Myocyte (in vitro differentiated cells): ENCODE results near the gene ENOX2. TPM values are rescaled to one million over a fixed set of nuclear protein-coding genes. Genes with fewer than 3 reads are reported as not detected.
"Not testable (repeated sequence)": the region's sequence is repeated elsewhere in the genome, so short reads cannot be mapped to it uniquely, and the experiment has no call there.

Experiments
- DNase-seq: peaks from one replicate; pipeline ENCODE4 v3.0.0-alpha.2; 2012; ENCODE audit warnings: low read depth
- polyA plus RNA-seq: library from polyadenylated mRNA; unstranded; fragments of >200 nt; gene quantifications from one replicate; pipeline ENCODE4 v1.2.1, GENCODE V29; 2012; ENCODE audit warnings: missing spikeins
- total RNA-seq: library from RNA; depleted of rRNA; stranded (reverse); fragments of >200 nt; gene quantifications from 2 replicates; pipeline ENCODE4 v1.2.3, GENCODE V29; 2014

ENOX2 gene, protein sequence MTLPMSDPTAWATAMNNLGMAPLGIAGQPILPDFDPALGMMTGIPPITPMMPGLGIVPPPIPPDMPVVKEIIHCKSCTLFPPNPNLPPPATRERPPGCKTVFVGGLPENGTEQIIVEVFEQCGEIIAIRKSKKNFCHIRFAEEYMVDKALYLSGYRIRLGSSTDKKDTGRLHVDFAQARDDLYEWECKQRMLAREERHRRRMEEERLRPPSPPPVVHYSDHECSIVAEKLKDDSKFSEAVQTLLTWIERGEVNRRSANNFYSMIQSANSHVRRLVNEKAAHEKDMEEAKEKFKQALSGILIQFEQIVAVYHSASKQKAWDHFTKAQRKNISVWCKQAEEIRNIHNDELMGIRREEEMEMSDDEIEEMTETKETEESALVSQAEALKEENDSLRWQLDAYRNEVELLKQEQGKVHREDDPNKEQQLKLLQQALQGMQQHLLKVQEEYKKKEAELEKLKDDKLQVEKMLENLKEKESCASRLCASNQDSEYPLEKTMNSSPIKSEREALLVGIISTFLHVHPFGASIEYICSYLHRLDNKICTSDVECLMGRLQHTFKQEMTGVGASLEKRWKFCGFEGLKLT
- 9.5 and 12.1 TPM in 2 replicates for total RNA-seq
- polyA plus RNA-seq: 5.9 TPM

DNA sequence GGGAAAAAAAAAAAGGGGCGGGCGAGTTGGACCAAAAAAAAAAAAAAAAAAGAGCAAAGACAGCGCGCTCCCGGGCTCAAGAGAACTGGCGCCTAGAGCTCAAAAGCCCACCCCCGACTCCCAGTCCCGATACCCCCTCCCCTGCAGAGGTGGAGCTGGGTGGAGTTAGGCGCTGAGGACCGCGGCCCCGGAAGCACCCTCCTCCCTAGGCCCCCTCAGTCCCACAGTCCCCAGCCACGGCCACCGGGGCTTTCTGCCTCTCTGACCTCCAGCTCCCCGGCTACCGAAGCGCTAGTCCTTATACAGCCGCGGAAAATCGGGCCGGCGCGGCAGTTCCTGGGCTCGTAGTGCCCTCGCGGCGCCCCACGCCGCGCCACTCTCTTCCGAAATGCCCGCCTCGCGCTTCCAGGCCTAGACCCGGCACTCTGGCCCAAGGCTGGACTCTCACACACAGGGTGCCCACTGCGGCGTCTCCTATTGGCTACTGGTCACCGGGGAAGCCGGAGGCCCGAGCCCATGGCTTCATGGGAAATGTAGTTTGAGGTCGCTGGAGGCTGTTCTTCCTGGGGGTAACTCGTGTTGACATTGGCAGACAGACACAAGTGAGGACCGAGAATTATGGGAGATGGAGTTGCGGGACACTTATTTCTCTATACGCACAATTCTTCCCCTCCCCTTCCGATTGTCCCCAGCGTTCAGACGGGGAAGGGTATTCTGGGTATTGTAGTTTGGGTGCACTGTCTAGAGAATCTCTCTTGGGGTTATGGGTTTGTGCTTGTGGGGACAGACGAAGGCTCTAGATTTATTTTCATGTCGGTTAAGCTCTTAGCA lies at the start of gene ENOX2:
Gene ENOX2 (minus strand): TSS at position 427 of the 831 bp plus-strand sequence. CDS start 199,993 bp downstream, outside the sequence.
- peak; percentile 97 for DNase-seq

DNA sequence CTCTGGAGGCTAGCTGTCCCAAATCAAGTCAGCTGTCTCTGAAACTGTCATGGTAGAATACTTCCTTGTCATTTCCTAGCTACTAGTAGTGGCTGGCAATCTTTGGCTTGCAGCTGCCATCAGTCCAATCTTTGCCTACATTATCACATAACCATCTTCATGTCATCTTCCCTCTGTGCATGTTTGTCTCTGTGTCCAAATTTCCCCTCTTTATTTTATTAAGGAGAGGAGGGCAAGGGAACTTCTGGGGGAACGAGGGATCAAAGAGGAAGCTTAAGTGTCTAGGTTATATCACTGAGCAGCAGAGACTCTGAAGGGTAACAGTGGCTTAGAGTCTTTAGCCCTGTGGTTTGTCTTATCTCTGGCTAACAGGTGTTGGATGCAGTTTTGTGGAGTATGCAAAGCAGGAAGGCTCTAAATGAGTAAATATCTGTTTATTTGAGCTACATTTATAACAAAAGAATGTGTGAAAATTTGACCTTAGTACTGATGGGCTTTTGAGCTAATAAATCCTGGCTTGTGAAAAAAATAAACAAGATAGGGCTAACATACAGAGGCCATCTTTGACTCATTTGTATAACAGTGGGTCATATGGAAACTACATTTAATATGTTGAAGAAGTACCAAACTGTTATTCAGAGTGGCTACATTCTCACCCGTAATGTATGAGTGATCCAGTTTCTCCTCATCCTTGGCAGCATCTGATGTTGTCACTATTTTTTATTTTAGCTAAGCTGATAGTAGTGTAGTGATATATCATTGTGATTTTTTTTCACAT lies 49.4 kb upstream of the ENOX2 start:
- no peak for DNase-seq

DNA sequence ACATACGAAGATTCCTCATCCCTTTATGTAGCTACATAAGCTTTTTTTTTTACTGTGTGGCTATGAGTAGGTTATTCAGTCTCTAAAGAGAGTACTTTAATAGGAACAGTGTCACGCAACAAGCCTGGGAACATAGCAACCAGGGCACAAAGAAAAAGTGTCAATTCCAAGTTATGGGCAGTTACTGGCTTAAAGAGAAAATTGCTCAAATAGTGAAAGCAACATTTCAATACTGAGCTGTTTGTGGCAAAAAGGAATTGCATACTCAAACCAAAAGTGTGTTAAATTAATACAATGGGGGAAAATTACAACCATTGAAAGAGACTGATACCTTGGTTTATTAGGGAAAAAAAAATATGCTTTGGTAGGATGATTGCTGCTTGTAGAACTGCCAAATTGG lies 41.2 kb upstream of the ENOX2 start:
- DNase-seq: no peak

DNA sequence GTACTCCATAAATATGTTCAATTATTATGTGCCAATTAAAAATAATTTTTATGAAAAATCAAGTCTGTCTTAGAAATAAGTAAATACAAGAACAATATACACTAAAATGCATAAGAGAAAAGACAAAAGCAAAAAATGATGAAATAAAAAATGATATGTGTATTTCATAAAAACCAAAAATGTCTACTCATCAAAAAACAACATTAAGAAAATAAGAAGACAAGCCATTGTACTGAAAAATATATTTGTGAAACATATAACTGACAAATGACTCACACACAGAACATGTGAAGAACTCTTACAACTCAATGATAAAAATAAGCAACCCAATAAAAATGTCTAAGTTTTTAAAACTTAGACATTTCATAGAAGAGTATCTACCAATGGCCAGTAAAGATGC lies 34.1 kb upstream of the ENOX2 start:
- DNase-seq: no peak

DNA sequence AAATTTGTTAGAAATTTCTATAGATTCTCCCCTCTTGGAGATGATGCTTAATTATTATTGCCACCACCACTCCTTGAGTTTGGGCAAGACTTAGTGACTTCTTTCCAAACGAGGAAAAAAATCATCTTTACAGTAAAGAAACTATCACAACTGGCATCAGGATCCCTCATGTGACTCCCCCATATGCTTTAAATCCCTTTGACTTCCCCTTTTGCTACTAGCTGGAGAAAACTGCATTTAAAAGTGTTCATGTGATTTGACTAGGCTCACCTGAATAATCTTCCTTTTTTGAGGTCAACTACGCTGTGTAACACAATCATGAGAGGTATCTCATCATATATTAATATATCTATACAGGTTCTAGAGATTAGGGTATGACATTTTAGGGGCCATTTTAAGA lies 30.3 kb upstream of the ENOX2 start:
- DNase-seq: no peak

DNA sequence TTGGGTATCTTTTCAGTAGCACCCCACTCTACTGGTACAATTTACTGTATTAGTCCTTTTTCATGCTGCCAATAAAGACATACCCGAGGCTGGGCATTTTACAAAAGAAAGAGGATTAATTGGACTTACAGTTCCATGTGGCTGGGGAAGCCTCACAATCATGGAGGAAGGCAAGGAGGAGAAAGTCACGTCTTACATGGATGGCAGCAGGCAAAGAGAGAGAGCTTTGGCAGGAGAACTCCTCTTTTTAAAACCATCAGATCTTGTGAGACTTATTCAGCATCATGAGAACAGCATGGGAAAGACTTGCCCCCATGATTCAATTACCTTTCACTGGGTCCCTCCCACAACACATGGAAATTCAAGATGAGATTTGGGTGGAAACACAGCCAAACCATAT lies 17.4 kb upstream of the ENOX2 start:
- not testable (repeated sequence) for DNase-seq

DNA sequence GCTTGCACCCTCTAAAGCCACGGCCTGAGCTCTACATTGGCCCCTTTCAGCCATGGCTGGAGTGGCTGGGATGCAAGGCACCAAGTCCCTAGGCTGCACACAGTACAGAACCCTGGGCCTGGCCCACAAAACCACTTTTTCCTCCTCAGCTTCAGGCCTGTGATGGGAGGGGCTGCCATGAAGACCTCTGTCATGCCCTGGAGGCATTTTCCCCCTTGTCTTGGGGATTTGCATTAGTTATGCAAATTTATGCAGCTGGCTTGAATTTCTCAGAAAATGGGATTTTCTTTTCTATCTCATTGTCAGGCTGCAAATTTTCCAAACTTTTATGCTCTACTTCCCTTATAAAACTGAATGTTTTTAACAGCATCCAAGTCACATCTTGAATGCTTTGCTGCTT lies 16.7 kb upstream of the ENOX2 start:
- not testable (repeated sequence) for DNase-seq

DNA sequence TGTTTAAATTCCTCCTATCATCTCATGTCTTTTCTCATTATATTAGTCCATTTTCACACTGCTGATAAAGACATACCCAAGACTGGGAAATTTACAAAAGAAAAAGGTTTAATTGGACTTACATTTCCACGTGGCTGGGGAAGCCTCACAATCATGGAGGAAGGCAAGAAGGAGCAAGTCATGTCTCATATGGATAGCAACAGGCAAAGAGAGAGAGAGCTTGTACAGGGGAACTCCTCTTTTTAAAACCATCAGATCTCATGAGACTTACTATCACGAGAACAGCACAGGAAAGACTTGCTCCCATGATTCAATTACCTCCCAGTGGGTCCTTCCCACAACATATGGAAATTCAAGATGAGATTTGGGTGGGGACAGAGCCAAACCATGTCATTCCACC lies 15.5 kb upstream of the ENOX2 start:
- not testable (repeated sequence) for DNase-seq

DNA sequence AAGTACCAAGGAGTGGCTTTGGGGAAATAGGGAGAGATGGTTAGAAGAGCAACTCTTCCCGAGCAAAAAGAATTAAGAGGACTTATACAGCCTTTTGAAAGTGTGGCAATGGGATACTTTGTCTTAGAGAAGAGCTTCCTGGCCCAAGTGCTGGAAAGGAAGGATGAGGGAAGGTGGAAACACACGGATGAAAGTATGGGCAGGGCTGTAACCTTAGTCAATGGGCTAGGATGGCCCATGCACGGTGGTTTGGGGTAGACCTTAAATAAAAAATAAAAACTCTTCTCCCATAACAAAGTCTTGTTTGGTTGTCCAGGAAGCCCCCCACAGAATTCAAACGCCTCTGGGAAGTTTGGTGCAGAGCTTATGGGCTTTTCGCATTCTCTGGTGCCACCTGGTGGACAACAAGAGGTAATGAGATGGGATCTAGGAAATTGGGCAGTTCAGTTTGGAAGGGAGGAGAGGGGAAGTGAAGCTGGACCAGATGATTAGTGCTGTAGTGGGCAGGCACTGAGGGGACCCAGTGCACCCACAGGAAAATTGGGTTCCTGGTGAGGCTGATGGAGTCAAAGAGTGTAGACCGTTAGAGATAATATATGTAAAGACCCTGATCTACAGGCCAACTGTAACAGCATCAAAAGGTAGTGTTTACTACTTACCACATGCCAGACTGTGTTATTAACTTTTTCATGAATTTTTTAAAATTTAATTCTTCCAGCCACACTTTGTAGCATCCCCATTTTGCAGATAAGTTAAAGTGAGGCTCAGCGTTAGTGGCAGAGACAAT lies 13.8 kb upstream of the ENOX2 start:
- peak; percentile 53 for DNase-seq

DNA sequence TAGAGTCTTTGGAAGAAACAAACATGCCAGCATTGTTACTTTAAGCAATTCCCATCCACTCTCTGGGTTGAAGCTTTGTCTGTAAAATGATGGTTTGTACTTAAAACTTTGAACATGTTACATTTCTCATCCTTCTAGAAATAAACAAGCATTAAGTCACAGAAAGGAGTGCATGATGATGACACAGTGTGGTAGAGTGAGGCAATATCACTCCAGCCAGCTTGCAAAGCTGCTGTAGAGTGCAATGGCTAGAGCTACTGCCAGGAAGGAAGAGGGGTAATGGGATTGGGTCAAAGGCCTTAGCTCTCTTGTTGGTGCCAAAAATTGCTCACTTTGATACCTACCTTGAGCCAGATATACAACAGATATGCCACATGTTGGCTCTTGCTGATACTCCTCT lies 12.3 kb upstream of the ENOX2 start:
- DNase-seq: no peak

DNA sequence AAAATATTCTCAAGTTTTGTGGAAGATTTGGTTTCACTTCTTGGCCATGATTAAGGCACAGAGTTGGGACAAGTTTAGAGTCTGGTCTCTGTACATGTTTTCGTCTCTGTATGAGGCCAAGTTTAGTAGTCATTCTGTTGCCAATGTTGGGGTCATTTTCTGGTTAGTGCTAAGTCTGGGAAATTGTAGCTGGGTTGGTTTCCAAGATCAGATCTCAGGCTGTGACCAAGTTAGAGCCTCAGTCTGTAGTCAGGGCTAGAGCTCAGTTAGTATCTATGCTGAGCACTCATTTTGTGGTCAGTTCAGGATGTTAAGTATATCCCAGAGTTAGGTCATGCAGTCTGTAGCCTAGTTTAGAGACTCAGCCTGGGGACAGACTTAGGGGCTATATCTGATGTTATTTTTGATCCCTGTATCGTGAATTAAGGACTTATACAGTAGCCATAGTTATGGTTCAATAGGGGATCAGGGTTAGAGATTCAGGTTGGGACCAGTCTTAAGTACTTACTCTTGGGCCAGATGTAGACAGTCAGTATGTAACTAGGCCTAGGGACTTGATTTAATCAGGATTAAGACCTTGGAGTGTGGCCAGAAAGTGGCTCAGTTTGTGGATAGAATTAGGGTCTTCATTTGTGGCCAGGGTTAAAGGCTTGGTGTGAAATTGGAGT lies 6.6 kb upstream of the ENOX2 start:
- DNase-seq: peak; percentile 61

DNA sequence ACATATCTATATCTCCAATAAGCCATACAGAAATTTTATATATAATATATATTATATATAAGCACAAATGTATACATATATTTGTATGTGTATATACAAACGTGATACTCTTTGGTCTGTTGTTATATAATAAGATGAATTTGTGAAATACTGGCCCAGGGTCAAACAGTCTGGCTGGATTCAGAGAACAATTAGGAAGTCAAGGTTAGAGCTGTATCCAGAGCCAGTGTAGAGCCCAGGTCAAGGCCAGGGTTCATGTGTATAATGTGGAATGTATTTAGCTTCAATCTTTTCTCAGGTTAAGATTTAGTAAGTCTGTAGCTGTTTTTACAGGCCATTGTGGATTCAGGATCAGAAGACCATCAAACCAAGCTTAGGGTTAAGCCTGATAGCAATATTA lies 3.8 kb upstream of the ENOX2 start:
- no peak for DNase-seq

DNA sequence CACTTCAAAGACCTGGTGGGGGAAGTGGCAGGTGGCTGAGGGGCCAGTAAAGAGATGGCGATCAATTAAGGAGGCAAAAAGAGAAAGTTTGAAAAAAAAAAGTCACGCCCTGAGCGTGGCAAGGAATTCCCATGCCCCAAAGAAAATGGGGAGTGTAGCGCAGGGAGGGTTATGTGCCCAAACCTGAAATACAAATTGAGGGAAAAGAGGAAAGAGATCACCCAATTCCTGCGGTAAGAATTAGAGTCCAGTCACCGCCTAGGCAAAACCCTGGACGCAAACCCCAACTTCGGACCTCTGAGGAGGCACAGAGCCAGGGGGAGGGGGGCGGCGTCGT lies 595 bp downstream of the ENOX2 start:
- no peak for DNase-seq

DNA sequence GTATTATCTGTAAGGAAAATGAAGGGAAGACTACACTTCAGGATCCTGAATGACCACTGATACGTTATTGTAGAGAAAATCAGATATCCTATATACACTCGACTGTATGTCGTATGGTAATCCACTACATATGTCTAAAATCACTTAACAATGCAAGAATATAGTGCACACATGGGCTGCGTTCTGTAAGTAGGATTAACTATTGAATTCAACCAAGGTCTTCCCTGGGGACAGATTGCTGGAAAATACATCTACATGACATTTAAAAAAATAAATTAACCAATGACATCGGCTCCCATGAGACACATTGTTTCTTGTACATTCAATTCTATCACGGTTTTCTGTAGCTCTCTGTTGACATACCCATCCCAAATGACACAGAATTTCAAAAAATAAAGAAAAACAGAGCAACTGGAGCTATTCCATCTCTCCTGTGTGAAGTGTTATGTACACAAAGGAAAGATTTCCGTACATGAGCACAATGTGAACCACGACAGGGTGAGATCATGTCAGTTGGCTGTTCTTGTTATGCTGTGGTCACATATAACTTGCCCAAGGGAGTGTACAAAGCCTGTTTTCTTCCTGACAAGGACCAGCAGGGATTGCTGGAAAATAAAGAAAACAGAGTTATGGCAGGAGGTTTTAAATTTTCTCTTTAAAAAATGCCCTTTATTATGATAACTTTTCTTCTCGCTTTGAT lies 6.1 kb downstream of the ENOX2 start:
- DNase-seq: peak; percentile 30

DNA sequence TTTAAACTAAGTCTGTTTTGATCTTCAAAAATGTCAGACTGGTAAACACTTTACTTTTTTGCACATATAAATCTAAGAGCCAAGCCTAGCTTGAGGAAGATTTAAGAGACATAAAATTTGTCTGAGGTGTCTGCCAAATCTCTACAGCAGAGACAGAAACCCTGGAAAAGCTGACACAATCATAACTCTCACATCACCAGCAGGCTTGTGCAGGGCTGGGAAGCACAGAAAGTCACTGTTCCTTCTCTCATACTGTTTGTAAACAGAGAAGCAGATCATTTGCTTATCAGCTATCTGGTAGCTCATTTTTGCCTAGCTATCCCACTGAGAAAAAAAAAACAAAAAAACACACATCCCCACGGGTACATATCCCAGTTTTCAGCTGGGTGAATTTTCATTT lies 7.0 kb downstream of the ENOX2 start:
- DNase-seq: no peak

DNA sequence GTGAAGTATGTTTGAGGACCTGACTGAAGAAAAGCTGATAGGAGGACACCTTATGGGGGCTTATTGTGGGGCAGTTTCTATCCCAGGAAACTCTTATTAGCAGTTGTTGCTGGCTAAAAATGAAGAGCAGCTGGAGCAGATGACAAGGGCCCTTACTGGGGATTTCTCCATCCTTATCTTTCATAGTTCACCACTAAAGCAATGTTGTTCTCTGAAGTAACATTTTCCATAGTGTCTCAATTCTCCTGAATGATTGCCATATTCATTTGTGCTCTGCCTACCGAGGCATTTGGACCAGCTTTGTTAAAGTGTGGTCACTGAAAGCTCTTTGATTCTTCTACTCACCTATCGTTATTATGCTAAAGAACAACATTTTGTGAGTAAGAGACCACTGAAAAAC lies 7.7 kb downstream of the ENOX2 start:
- DNase-seq: no peak

DNA sequence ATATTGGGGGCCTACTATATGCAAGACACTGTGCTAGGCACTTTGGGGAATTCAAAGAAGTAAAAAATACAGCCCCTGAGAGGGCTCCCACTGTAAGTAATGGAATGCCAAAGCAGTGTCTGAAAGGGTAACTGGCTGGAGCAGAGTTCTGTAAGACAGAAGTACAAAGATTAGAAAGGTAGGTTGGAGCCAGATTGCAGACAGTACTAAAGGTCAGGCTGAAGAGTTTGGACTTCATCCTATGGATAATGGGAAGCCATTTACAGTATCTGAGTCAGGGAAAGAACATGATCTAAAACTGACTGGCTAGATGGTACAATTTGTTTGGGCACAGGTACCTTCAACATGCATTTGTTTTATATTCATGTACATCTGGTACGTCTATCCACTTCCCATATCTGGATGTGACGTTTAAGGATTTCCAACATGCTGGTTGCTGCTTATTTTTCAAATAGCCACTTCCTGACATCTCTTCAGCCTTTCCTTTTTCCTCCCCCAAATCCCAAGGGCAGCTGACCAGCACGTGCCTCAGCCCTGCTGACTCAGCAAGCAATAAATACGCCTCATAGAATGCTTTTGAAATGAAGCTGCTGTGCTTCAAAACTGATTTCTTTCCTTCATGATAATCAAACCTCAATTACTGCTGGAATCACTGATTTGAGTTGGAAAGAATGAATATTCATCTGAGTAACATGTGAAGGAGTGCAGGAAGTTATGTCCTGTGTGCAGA lies 9.5 kb downstream of the ENOX2 start:
- DNase-seq: peak; percentile 15

DNA sequence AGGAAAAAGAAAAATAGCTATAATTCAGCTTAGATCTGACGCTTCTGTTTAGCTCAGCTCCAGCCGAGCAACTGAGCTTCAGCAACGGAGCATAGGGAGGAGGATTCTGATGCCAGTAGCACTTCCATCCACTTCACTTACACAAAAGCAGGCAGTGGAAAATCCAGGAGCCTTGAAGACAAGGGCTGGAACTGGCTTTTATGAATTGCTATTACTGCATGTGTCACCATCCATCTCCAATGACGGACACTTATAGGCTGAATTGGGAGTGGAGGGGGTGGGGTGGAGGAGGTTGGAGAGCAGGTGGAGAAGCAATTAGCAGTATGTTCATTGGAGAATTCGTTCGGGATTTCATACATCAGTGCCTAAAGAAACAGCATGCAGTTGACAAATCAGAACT lies 15.6 kb downstream of the ENOX2 start:
- DNase-seq: no peak

DNA sequence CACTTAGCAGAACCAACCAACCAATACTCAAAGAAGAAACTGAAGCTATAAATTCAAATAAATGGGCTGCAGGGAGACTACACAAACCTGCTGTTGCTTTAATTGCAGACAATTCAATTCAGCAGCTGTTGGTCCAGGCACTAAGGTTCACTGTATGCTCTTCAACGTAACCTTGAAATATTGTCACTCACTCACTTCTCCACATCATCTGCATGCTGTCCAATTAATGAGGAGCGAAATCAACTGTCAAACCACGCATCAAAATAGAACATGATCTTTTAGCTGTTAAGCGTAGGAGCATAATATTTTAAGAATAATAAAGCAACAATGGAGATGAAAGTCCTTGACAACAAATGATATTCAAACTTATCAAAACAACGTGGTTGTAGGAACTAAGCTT lies 17.0 kb downstream of the ENOX2 start:
- DNase-seq: no peak
